DOHH2 (cell line): ENCODE measurements around the gene YIPF5.

ENCODE experiments used
- H3F3A ChIP-seq: fragments of 200-600 bp; sonication (generic), shearing (Covaris generic); 2 replicates; pipeline ENCODE4 v1.6.0; 2016; ENCODE audit warnings: antibody characterized with exemption, mild to moderate bottlenecking; ENCODE audit not compliant: control insufficient read depth, insufficient read depth
- H3K27ac ChIP-seq: fragments of 200-600 bp; sonication (generic); 2 replicates; pipeline ENCODE4 v1.5.1; 2014; ENCODE audit warnings: low read depth, mild to moderate bottlenecking, low read length, moderate library complexity
- H3K27me3 ChIP-seq: fragments of 200-600 bp; sonication (generic); 2 replicates; pipeline ENCODE4 v1.6.1; 2014; ENCODE audit warnings: mild to moderate bottlenecking, low read length, mixed read lengths; ENCODE audit not compliant: control insufficient read depth
- H3K36me3 ChIP-seq: fragments of 200-600 bp; sonication (generic); 2 replicates; pipeline ENCODE4 v1.6.1; 2014; ENCODE audit warnings: mild to moderate bottlenecking, low read length, moderate library complexity, mixed read lengths; ENCODE audit not compliant: control insufficient read depth
- H3K4me1 ChIP-seq: fragments of 200-600 bp; sonication (generic); 2 replicates; pipeline ENCODE4 v1.6.1; 2014; ENCODE audit warnings: mild to moderate bottlenecking, low read length, mixed read lengths; ENCODE audit not compliant: control insufficient read depth
- H3K4me2 ChIP-seq: fragments of 200-600 bp; sonication (generic); 2 replicates; pipeline ENCODE4 v1.6.0; 2014; ENCODE audit warnings: mild to moderate bottlenecking, low read length, moderate library complexity
- H3K4me3 ChIP-seq: fragments of 200-600 bp; sonication (generic); 2 replicates; pipeline ENCODE4 v1.5.1; 2014; ENCODE audit warnings: mild to moderate bottlenecking, low read length, mixed read lengths
- H3K79me2 ChIP-seq: fragments of 200-600 bp; sonication (generic); 2 replicates; pipeline ENCODE4 v1.6.1; 2014; ENCODE audit warnings: mild to moderate bottlenecking, low read length, mixed read lengths; ENCODE audit not compliant: control insufficient read depth
- H3K9me2 ChIP-seq: fragments of 200-600 bp; sonication (generic); replicated peaks from 2 replicates; pipeline ENCODE4 v1.6.1; 2014; ENCODE audit warnings: mild to moderate bottlenecking, low read length, mixed read lengths; ENCODE audit not compliant: control insufficient read depth
- H3K9me3 ChIP-seq: fragments of 200-600 bp; sonication (generic); 2 replicates; pipeline ENCODE4 v1.6.1; 2014; ENCODE audit warnings: antibody characterized with exemption, low read length, mixed read lengths; ENCODE audit not compliant: control insufficient read depth, insufficient read depth
- H4K20me1 ChIP-seq: fragments of 200-600 bp; sonication (generic); 2 replicates; pipeline ENCODE4 v1.6.0; 2014; ENCODE audit warnings: low read depth, mild to moderate bottlenecking, antibody characterized with exemption, low read length, moderate library complexity; ENCODE audit not compliant: control insufficient read depth, insufficient read depth
- EZH2phosphoT487 ChIP-seq: fragments of 200-600 bp; sonication (generic); IDR thresholded peaks from 2 replicates; pipeline ENCODE4 v1.6.1; 2017; ENCODE audit warnings: borderline replicate concordance, mild to moderate bottlenecking, antibody characterized with exemption, low read length, moderate library complexity, mixed read lengths
- TF ChIP-seq, protein P1 (sequence below): fragments of 200-600 bp; sonication (generic); IDR thresholded peaks from one replicate; pipeline ENCODE4 v1.5.1; 2014; ENCODE audit warnings: antibody characterized with exemption, mild to moderate bottlenecking, low read depth, low read length; ENCODE audit not compliant: poor library complexity, severe bottlenecking

The YIPF5 gene

DNA sequence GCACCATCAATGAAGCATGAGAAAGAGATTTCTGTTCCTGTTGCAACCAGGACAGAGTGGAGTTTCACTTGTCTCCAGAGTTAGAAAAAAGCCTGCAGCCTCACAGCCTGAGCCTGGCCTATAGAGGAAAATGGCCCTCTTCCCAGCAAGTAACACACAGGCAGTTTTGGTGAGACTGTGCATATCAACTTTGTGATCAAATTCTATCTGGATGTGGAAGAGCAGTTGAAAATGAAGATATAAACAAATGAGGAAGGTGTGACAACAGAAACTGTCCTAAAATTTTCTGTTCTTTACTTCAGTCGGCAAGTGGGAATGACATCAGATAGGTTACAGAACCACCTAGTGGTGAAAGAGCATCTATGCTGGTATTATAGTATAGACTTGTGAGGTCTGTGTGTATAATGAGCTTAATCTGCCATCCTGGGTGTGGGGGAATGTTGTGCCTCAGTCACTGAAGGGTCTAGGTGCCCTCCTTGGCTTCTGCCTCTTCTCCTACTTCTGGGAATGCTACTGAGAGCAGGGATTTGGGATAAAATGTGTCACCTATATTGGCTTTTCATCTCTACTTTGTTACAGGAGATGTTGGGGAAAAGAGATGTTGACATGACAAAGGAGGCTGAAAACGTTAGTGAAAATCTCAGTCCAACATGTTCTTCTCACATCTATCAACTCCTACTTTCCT, 28.2 kb downstream of the YIPF5 start:
- no peaks in the 10 kb centered on the region for H4K20me1 ChIP-seq
- H3K4me1 ChIP-seq, result peaks cover 17% of the 10 kb centered on the region
- H3K4me3 ChIP-seq, result no peak overlapping the region
- H3K9me3 ChIP-seq, result no peaks in the 10 kb centered on the region
- H3K4me2 ChIP-seq, result peak overlapping the region; percentile 45
- no peaks in the 10 kb centered on the region for H3K9me2 ChIP-seq
- H3F3A ChIP-seq, result no peaks in the 10 kb centered on the region
- H3K27me3 ChIP-seq, result no peaks in the 10 kb centered on the region
- TF ChIP-seq, protein P1, sequence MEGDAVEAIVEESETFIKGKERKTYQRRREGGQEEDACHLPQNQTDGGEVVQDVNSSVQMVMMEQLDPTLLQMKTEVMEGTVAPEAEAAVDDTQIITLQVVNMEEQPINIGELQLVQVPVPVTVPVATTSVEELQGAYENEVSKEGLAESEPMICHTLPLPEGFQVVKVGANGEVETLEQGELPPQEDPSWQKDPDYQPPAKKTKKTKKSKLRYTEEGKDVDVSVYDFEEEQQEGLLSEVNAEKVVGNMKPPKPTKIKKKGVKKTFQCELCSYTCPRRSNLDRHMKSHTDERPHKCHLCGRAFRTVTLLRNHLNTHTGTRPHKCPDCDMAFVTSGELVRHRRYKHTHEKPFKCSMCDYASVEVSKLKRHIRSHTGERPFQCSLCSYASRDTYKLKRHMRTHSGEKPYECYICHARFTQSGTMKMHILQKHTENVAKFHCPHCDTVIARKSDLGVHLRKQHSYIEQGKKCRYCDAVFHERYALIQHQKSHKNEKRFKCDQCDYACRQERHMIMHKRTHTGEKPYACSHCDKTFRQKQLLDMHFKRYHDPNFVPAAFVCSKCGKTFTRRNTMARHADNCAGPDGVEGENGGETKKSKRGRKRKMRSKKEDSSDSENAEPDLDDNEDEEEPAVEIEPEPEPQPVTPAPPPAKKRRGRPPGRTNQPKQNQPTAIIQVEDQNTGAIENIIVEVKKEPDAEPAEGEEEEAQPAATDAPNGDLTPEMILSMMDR, result peak; percentile 70
- TF ChIP-seq EZH2phosphoT487, result no peak
- H3K36me3 ChIP-seq, result no peaks in the 10 kb centered on the region
- H3K27ac ChIP-seq, result no peak overlapping the region
- H3K79me2 ChIP-seq, result no peaks in the 10 kb centered on the region

DNA sequence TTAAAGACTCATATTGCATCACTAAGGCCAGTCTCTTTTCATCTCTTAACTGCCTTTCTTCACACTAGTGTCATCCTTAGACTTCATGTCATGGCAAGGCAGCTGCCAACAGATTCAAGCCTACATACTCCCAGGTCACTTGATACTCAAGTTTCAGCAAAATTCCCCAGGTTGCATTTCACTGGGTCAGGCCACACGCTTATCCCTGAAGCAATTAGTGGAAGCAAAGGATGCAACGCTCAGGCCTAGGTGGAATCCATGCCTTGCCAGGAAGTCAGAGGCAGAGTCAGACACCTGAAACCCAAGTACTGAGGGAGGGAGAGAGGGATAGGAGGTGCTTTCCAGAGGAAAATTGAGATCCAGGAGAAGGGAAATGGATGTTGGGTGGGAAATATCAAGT, 28.9 kb downstream of the YIPF5 start:
- Histone ChIP-seq H3K9me3 (no peaks in the 10 kb centered on the region), H3K27me3 (no peaks in the 10 kb centered on the region), H4K20me1 (no peaks in the 10 kb centered on the region), H3K36me3 (no peaks in the 10 kb centered on the region), H3K4me3 (no peak overlapping the region), H3K9me2 (no peaks in the 10 kb centered on the region), H3K4me1 (peaks cover 17% of the 10 kb centered on the region), H3K4me2 (peak overlapping the region; percentile 45; the same call in 1 of the 2 replicates), H3K79me2 (no peaks in the 10 kb centered on the region), H3F3A (no peaks in the 10 kb centered on the region), H3K27ac (no peak overlapping the region)
- TF ChIP-seq, protein P1, result no peak
- TF ChIP-seq EZH2phosphoT487, result no peak

DNA sequence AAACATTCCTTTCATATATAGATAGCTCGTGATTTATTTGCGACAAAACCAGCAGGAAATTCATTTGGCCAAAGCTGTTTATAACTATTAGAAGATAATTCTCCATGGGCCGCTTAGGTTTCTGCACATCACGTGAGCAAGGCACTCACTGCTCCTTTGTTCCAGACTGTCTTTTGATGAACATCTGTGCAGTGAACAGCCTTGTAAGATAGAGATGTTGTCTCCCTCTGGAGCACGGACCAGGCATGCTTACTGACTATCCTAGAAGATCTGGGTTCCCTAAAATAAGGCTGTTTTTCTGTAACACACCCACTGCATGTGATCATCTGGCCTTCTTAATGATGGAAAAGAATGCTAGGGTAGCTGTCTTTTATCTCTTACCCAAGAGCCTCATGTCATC, 30.9 kb downstream of the YIPF5 start:
- no peak for TF ChIP-seq EZH2phosphoT487
- TF ChIP-seq, protein P1, result no peak
- Histone ChIP-seq H3K79me2 (no peaks in the 10 kb centered on the region), H3K4me3 (no peak overlapping the region), H3K27me3 (no peaks in the 10 kb centered on the region), H3K4me2 (no peak overlapping the region), H4K20me1 (no peaks in the 10 kb centered on the region), H3K4me1 (peaks cover 17% of the 10 kb centered on the region), H3K36me3 (no peaks in the 10 kb centered on the region), H3K9me2 (no peaks in the 10 kb centered on the region), H3F3A (no peaks in the 10 kb centered on the region), H3K9me3 (no peaks in the 10 kb centered on the region), H3K27ac (no peak overlapping the region)
